GM20000 (cell line): Measurements from ENCODE around the gene TNFRSF1B.

Source experiments
- DNase-seq: peaks from one replicate; pipeline ENCODE4 v3.0.0; 2012; ENCODE audit warnings: low spot score
- CTCF ChIP-seq: IDR thresholded peaks from 2 replicates; pipeline ENCODE4 v1.5.1; 2012; ENCODE audit warnings: mild to moderate bottlenecking, control low read depth; ENCODE audit errors: extremely low read depth, missing control alignments

Gene TNFRSF1B

GRCh38 chr1:12167493-12168429 lies 970 bp downstream of the TNFRSF1B start:
- DNase-seq: peak; percentile 50
- TF ChIP-seq CTCF: no peak

- no peak for TF ChIP-seq CTCF
- no peak for DNase-seq
Observed at GRCh38 chr1:12168451-12169160, 1.8 kb downstream of the TNFRSF1B start.

- DNase-seq: no peak
- TF ChIP-seq CTCF: no peak
Observed at GRCh38 chr1:12169442-12170135, 2.8 kb downstream of the TNFRSF1B start.

- no peak for TF ChIP-seq CTCF
- no peak for DNase-seq
Observed at GRCh38 chr1:12170263-12170671, 3.5 kb downstream of the TNFRSF1B start.

- no peak for TF ChIP-seq CTCF
- DNase-seq: no peak
Observed at GRCh38 chr1:12171206-12172041, 4.6 kb downstream of the TNFRSF1B start.

- TF ChIP-seq CTCF: no peak
Observed at GRCh38 chr1:12172042-12172851, 5.5 kb downstream of the TNFRSF1B start.

More at GRCh38 chr1:12172042-12172851, 5.5 kb downstream of the TNFRSF1B start:
- DNase-seq: no peak
